ENCODE measurements around the gene MSLN.

DNA sequence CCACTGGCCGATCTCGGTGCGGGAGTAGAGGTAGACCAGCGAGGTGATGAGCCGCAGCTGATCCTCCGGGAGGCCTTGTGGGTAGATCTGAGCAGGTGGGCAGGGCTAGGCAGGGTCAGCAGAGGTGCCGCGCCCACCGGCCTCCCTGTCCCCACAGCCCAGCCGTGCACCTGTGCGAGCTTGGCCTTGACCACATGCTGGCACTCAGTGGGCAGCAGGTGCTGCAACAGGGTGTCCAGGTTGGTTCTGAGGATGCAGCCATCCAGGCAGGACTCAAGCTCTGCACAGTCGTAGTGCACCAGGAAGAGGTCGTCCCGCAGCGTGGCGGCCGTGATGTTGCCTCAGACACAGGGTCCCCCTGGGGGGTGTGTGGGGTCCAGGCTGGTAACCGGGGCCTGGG lies 12.4 kb downstream of the MSLN start:
- TF ChIP-seq, protein P1, sequence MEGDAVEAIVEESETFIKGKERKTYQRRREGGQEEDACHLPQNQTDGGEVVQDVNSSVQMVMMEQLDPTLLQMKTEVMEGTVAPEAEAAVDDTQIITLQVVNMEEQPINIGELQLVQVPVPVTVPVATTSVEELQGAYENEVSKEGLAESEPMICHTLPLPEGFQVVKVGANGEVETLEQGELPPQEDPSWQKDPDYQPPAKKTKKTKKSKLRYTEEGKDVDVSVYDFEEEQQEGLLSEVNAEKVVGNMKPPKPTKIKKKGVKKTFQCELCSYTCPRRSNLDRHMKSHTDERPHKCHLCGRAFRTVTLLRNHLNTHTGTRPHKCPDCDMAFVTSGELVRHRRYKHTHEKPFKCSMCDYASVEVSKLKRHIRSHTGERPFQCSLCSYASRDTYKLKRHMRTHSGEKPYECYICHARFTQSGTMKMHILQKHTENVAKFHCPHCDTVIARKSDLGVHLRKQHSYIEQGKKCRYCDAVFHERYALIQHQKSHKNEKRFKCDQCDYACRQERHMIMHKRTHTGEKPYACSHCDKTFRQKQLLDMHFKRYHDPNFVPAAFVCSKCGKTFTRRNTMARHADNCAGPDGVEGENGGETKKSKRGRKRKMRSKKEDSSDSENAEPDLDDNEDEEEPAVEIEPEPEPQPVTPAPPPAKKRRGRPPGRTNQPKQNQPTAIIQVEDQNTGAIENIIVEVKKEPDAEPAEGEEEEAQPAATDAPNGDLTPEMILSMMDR (conservative IDR thresholded peaks at IDR 0.05; ENCODE audit: low read depth in 2 of 2): no peak
- TF ChIP-seq JUNB (IDR thresholded peaks at IDR 0.05; ENCODE audit: unreplicated experiment): no peak
- TF ChIP-seq, protein P2, sequence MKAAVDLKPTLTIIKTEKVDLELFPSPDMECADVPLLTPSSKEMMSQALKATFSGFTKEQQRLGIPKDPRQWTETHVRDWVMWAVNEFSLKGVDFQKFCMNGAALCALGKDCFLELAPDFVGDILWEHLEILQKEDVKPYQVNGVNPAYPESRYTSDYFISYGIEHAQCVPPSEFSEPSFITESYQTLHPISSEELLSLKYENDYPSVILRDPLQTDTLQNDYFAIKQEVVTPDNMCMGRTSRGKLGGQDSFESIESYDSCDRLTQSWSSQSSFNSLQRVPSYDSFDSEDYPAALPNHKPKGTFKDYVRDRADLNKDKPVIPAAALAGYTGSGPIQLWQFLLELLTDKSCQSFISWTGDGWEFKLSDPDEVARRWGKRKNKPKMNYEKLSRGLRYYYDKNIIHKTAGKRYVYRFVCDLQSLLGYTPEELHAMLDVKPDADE (IDR thresholded peaks at IDR 0.05): no peak
- no peak for TF ChIP-seq EZH2 (IDR thresholded peaks at IDR 0.05; ENCODE audit: low read depth, unreplicated experiment)
- no peak for TF ChIP-seq CREB1 (CRISPR knock-in tag; IDR thresholded peaks at IDR 0.05; ENCODE audit: low read depth)
- no peak for TF ChIP-seq EZH2phosphoT487 (IDR thresholded peaks at IDR 0.05; ENCODE audit: unreplicated experiment)
- no peak for TF ChIP-seq POLR2AphosphoS5 (IDR thresholded peaks at IDR 0.05; ENCODE audit: low read depth)
- no peak for TF ChIP-seq STAT1 (IDR thresholded peaks at IDR 0.05; ENCODE audit: unreplicated experiment)
- TF ChIP-seq, protein P3, sequence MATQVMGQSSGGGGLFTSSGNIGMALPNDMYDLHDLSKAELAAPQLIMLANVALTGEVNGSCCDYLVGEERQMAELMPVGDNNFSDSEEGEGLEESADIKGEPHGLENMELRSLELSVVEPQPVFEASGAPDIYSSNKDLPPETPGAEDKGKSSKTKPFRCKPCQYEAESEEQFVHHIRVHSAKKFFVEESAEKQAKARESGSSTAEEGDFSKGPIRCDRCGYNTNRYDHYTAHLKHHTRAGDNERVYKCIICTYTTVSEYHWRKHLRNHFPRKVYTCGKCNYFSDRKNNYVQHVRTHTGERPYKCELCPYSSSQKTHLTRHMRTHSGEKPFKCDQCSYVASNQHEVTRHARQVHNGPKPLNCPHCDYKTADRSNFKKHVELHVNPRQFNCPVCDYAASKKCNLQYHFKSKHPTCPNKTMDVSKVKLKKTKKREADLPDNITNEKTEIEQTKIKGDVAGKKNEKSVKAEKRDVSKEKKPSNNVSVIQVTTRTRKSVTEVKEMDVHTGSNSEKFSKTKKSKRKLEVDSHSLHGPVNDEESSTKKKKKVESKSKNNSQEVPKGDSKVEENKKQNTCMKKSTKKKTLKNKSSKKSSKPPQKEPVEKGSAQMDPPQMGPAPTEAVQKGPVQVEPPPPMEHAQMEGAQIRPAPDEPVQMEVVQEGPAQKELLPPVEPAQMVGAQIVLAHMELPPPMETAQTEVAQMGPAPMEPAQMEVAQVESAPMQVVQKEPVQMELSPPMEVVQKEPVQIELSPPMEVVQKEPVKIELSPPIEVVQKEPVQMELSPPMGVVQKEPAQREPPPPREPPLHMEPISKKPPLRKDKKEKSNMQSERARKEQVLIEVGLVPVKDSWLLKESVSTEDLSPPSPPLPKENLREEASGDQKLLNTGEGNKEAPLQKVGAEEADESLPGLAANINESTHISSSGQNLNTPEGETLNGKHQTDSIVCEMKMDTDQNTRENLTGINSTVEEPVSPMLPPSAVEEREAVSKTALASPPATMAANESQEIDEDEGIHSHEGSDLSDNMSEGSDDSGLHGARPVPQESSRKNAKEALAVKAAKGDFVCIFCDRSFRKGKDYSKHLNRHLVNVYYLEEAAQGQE (IDR thresholded peaks at IDR 0.05; ENCODE audit: unreplicated experiment): no peak
- TF ChIP-seq ZNF331 (CRISPR knock-in tag; IDR thresholded peaks at IDR 0.05; ENCODE audit: low read depth): no peak
- no peak for TF ChIP-seq NANOG (IDR thresholded peaks at IDR 0.05; ENCODE audit: borderline replicate concordance)
- no peak for TF ChIP-seq ZNF114 (CRISPR knock-in tag; IDR thresholded peaks at IDR 0.05)
